HEK293 (cell line): ENCODE results near the gene LMF1.

Experiments used
- TCF7L2 ChIP-seq: IDR thresholded peaks from 2 replicates; pipeline ENCODE4 v1.6.1; 2011; ENCODE audit warnings: low read depth, mild to moderate bottlenecking, inconsistent platforms, low read length, moderate library complexity, borderline replicate concordance
- ZNF174 ChIP-seq: fragments of 450-650 bp; formaldehyde crosslinking; IDR thresholded peaks from 2 replicates; pipeline ENCODE4 v1.5.0; 2017; ENCODE audit warnings: missing biosample characterization, mild to moderate bottlenecking, missing genetic modification characterization
- ZNF274 ChIP-seq, 2 experiments: fragments of 200-500 bp in 1 of 2; fragments of 450-650 bp in 1 of 2; sonication (Bioruptor generic) in 1 of 2; formaldehyde crosslinking in 1 of 2; IDR thresholded peaks; 2 replicates each; pipeline versions ENCODE4 v1.5.1 to v1.6.1; 2014 to 2016; ENCODE audit warnings: borderline replicate concordance in 1 of 2, inconsistent platforms in 1 of 2, low read length in 1 of 2, missing biosample characterization in 1 of 2, missing genetic modification characterization in 1 of 2
- ZNF302 ChIP-seq: fragments of 450-650 bp; formaldehyde crosslinking; IDR thresholded peaks from 2 replicates; pipeline ENCODE4 v1.5.1; 2016; ENCODE audit warnings: missing biosample characterization, missing genetic modification characterization, low read depth
- ZNF341 ChIP-seq: fragments of 450-650 bp; formaldehyde crosslinking; IDR thresholded peaks from 2 replicates; pipeline ENCODE4; 2016; ENCODE audit warnings: low read depth, missing biosample characterization, missing genetic modification characterization
- ZNF623 ChIP-seq: fragments of 450-650 bp; formaldehyde crosslinking; IDR thresholded peaks from 2 replicates; pipeline ENCODE4 v1.5.1; 2016; ENCODE audit warnings: missing biosample characterization, missing genetic modification characterization
- ZNF707 ChIP-seq: fragments of 450-650 bp; formaldehyde crosslinking; IDR thresholded peaks from 2 replicates; pipeline ENCODE4 v1.5.1; 2016; ENCODE audit warnings: missing biosample characterization, missing genetic modification characterization
- ZNF76 ChIP-seq: fragments of 450-650 bp; formaldehyde crosslinking; IDR thresholded peaks from 2 replicates; pipeline ENCODE4; 2016; ENCODE audit warnings: low read depth, missing biosample characterization, missing genetic modification characterization, borderline replicate concordance
- TF ChIP-seq, protein P1 (sequence below): fragments of 450-650 bp; formaldehyde crosslinking; IDR thresholded peaks from 2 replicates; pipeline ENCODE4 v1.5.1; 2016; ENCODE audit warnings: missing biosample characterization, missing genetic modification characterization
- TF ChIP-seq, protein P2 (sequence below): fragments of 450-650 bp; formaldehyde crosslinking; IDR thresholded peaks from 2 replicates; pipeline ENCODE4 v1.5.1; 2016; ENCODE audit warnings: missing biosample characterization, missing genetic modification characterization
- TF ChIP-seq, protein P3 (sequence below): fragments of 450-650 bp; formaldehyde crosslinking; IDR thresholded peaks from 2 replicates; pipeline ENCODE4 v1.5.1; 2016; ENCODE audit warnings: missing biosample characterization, missing genetic modification characterization
- TF ChIP-seq, protein P4 (sequence below): fragments of 450-650 bp; formaldehyde crosslinking; IDR thresholded peaks from 2 replicates; pipeline ENCODE4 v1.5.1; 2016; ENCODE audit warnings: missing biosample characterization, missing genetic modification characterization, low read depth
- TF ChIP-seq, protein P5 (sequence below): fragments of 450-650 bp; formaldehyde crosslinking; IDR thresholded peaks from 2 replicates; pipeline ENCODE4 v1.5.1; 2016; ENCODE audit warnings: missing biosample characterization, missing genetic modification characterization

DNA sequence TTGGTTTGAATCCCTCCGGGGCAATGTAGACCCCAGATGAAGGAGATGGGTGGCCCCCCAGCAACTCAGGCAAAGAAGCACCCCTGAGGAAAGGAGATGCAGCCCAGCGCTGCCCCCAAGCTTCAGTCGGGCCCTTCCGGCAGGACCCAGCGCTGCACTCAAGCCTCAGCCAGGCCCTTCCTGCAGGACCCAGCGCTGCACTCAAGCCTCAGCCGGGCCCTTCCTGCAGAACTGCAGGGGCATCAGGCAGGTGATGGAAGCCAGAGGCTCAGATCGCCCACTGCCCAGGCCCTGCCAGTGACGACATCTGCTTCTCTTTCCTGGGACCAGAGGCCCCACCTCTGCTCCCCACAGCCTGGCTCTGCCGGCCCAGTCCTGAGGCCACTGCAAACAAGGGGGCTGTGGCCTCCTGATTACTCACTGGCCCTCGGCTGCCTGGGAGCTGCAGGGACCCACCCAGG lies 18.6 kb upstream of the LMF1 start:
- TF ChIP-seq, protein P1, sequence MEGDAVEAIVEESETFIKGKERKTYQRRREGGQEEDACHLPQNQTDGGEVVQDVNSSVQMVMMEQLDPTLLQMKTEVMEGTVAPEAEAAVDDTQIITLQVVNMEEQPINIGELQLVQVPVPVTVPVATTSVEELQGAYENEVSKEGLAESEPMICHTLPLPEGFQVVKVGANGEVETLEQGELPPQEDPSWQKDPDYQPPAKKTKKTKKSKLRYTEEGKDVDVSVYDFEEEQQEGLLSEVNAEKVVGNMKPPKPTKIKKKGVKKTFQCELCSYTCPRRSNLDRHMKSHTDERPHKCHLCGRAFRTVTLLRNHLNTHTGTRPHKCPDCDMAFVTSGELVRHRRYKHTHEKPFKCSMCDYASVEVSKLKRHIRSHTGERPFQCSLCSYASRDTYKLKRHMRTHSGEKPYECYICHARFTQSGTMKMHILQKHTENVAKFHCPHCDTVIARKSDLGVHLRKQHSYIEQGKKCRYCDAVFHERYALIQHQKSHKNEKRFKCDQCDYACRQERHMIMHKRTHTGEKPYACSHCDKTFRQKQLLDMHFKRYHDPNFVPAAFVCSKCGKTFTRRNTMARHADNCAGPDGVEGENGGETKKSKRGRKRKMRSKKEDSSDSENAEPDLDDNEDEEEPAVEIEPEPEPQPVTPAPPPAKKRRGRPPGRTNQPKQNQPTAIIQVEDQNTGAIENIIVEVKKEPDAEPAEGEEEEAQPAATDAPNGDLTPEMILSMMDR: no peak
- TF ChIP-seq ZNF302 (tag by site-specific recombination): no peak
- TF ChIP-seq, protein P2, sequence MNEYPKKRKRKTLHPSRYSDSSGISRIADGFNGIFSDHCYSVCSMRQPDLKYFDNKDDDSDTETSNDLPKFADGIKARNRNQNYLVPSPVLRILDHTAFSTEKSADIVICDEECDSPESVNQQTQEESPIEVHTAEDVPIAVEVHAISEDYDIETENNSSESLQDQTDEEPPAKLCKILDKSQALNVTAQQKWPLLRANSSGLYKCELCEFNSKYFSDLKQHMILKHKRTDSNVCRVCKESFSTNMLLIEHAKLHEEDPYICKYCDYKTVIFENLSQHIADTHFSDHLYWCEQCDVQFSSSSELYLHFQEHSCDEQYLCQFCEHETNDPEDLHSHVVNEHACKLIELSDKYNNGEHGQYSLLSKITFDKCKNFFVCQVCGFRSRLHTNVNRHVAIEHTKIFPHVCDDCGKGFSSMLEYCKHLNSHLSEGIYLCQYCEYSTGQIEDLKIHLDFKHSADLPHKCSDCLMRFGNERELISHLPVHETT (tag by site-specific recombination): no peak
- no peak for TF ChIP-seq ZNF623 (tag by site-specific recombination)
- TF ChIP-seq, protein P3, sequence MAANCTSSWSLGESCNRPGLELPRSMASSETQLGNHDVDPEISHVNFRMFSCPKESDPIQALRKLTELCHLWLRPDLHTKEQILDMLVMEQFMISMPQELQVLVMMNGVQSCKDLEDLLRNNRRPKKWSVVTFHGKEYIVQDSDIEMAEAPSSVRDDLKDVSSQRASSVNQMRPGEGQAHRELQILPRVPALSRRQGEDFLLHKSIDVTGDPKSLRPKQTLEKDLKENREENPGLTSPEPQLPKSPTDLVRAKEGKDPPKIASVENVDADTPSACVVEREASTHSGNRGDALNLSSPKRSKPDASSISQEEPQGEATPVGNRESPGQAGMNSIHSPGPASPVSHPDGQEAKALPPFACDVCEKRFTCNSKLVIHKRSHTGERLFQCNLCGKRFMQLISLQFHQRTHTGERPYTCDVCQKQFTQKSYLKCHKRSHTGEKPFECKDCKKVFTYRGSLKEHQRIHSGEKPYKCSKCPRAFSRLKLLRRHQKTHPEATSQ (tag by site-specific recombination): no peak
- TF ChIP-seq, protein P4, sequence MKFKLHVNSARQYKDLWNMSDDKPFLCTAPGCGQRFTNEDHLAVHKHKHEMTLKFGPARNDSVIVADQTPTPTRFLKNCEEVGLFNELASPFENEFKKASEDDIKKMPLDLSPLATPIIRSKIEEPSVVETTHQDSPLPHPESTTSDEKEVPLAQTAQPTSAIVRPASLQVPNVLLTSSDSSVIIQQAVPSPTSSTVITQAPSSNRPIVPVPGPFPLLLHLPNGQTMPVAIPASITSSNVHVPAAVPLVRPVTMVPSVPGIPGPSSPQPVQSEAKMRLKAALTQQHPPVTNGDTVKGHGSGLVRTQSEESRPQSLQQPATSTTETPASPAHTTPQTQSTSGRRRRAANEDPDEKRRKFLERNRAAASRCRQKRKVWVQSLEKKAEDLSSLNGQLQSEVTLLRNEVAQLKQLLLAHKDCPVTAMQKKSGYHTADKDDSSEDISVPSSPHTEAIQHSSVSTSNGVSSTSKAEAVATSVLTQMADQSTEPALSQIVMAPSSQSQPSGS (tag by site-specific recombination): no peak
- TF ChIP-seq ZNF707 (tag by site-specific recombination): no peak
- TF ChIP-seq TCF7L2: no peak
- TF ChIP-seq ZNF174: no peak
- no peak for TF ChIP-seq ZNF76 (tag by site-specific recombination)
- TF ChIP-seq ZNF274 (IDR thresholded peaks at IDR 0.05; ENCODE audit: low read length): no peak
- TF ChIP-seq ZNF274 (tag by site-specific recombination; IDR thresholded peaks at IDR 0.05; ENCODE audit: borderline replicate concordance): no peak
- TF ChIP-seq, protein P5, sequence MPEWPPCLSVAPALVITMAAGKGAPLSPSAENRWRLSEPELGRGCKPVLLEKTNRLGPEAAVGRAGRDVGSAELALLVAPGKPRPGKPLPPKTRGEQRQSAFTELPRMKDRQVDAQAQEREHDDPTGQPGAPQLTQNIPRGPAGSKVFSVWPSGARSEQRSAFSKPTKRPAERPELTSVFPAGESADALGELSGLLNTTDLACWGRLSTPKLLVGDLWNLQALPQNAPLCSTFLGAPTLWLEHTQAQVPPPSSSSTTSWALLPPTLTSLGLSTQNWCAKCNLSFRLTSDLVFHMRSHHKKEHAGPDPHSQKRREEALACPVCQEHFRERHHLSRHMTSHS: no peak
- TF ChIP-seq ZNF341 (tag by site-specific recombination): no peak
